ENCODE results near the gene CA9.

GRCh38 chr9:35687306-35687705, 13.6 kb downstream of the CA9 start:
- TF ChIP-seq, protein P1, sequence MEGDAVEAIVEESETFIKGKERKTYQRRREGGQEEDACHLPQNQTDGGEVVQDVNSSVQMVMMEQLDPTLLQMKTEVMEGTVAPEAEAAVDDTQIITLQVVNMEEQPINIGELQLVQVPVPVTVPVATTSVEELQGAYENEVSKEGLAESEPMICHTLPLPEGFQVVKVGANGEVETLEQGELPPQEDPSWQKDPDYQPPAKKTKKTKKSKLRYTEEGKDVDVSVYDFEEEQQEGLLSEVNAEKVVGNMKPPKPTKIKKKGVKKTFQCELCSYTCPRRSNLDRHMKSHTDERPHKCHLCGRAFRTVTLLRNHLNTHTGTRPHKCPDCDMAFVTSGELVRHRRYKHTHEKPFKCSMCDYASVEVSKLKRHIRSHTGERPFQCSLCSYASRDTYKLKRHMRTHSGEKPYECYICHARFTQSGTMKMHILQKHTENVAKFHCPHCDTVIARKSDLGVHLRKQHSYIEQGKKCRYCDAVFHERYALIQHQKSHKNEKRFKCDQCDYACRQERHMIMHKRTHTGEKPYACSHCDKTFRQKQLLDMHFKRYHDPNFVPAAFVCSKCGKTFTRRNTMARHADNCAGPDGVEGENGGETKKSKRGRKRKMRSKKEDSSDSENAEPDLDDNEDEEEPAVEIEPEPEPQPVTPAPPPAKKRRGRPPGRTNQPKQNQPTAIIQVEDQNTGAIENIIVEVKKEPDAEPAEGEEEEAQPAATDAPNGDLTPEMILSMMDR (IDR thresholded peaks at IDR 0.05; ENCODE audit: insufficient read depth, low read length, poor library complexity, severe bottlenecking): no peak
- TF ChIP-seq EZH2phosphoT487 (conservative IDR thresholded peaks at IDR 0.05; ENCODE audit: low read length): no peak

Measured in SU-DHL-6 (cell line).